Measurements from ENCODE around the gene IREB2. TPM values are rescaled to one million over a fixed set of nuclear protein-coding genes. Genes with fewer than 3 reads are reported as not detected.

IREB2 gene
- total RNA-seq, 1 donor from 2014 or later = 23.5 TPM

DNA sequence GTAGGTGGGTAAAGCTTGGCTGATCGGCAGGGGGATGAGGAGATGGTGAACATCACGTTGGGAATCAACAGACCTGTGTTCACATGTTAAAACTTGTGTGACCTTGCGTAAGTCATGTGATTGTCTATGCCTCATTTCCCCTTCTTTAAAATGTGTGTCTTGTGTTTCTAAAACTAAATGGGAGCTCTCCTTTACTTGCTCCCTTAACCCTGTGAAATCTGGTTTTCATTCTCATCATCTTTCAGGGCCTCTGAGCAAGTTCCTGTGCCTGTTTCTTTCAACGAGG lies 29.7 kb upstream of the IREB2 start:
- H3K4me3 ChIP-seq (ENCODE audit: low read depth, low read length) = no peak overlapping the region
- DNase-seq (ENCODE audit: low read depth) = no peak
- H3K27me3 ChIP-seq (ENCODE audit: control insufficient read depth, insufficient read depth, low read length) = peaks cover 12% of the 10 kb centered on the region
- no peaks in the 10 kb centered on the region for H3K36me3 ChIP-seq (ENCODE audit: control insufficient read depth, insufficient read depth, low read length)
- TF ChIP-seq, protein P1, sequence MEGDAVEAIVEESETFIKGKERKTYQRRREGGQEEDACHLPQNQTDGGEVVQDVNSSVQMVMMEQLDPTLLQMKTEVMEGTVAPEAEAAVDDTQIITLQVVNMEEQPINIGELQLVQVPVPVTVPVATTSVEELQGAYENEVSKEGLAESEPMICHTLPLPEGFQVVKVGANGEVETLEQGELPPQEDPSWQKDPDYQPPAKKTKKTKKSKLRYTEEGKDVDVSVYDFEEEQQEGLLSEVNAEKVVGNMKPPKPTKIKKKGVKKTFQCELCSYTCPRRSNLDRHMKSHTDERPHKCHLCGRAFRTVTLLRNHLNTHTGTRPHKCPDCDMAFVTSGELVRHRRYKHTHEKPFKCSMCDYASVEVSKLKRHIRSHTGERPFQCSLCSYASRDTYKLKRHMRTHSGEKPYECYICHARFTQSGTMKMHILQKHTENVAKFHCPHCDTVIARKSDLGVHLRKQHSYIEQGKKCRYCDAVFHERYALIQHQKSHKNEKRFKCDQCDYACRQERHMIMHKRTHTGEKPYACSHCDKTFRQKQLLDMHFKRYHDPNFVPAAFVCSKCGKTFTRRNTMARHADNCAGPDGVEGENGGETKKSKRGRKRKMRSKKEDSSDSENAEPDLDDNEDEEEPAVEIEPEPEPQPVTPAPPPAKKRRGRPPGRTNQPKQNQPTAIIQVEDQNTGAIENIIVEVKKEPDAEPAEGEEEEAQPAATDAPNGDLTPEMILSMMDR (IDR thresholded peaks at IDR 0.05; ENCODE audit: insufficient read depth, low read length, poor library complexity, severe bottlenecking) = no peak

DNA sequence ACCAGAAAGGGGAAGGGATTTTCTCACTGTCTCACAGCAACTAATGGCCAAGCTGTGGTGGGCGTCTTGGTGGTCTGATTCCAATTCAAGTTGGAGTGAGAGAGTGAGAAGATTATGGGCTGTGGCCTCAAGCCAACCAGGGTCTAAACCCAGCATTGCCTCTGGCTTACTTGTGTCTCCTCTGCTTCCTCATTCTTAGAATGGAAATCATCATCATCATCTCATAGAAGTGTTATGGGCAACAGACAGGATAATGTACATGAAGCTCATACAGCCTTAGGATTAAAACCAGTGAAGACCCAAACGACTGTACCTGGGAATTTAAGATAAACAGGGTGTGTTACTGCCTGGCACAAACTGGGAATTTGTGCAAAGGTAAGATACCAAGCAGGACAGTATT lies 29.1 kb upstream of the IREB2 start:
- no peak overlapping the region for H3K4me3 ChIP-seq (ENCODE audit: low read depth, low read length)
- H3K27me3 ChIP-seq (ENCODE audit: control insufficient read depth, insufficient read depth, low read length) = peaks cover 12% of the 10 kb centered on the region
- no peak for DNase-seq (ENCODE audit: low read depth)
- no peaks in the 10 kb centered on the region for H3K36me3 ChIP-seq (ENCODE audit: control insufficient read depth, insufficient read depth, low read length)
- TF ChIP-seq, protein P1 (IDR thresholded peaks at IDR 0.05; ENCODE audit: insufficient read depth, low read length, poor library complexity, severe bottlenecking) = no peak

DNA sequence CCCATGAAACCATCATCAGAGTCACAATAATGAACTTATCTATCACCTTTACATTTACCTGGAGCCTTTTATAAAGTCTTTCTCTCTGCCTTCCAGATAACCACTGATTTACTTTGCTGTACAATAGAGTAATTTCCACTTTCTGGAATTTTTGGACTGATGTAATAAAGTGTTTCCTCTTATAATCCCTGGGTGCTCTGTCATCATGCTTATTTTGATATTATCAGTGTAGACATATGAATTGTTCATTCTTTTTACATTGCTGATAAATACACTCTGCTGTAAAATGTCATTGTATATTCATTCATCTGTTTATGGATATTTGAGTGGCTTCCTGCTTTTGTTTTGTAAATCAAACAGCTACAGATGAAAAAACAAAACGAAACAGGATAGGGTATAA lies 27.0 kb upstream of the IREB2 start:
- TF ChIP-seq, protein P1 (IDR thresholded peaks at IDR 0.05; ENCODE audit: insufficient read depth, low read length, poor library complexity, severe bottlenecking) = no peak
- H3K27me3 ChIP-seq (ENCODE audit: control insufficient read depth, insufficient read depth, low read length) = peaks cover 6% of the 10 kb centered on the region
- no peak for DNase-seq (ENCODE audit: low read depth)
- no peaks in the 10 kb centered on the region for H3K36me3 ChIP-seq (ENCODE audit: control insufficient read depth, insufficient read depth, low read length)
- no peak overlapping the region for H3K4me3 ChIP-seq (ENCODE audit: low read depth, low read length)

DNA sequence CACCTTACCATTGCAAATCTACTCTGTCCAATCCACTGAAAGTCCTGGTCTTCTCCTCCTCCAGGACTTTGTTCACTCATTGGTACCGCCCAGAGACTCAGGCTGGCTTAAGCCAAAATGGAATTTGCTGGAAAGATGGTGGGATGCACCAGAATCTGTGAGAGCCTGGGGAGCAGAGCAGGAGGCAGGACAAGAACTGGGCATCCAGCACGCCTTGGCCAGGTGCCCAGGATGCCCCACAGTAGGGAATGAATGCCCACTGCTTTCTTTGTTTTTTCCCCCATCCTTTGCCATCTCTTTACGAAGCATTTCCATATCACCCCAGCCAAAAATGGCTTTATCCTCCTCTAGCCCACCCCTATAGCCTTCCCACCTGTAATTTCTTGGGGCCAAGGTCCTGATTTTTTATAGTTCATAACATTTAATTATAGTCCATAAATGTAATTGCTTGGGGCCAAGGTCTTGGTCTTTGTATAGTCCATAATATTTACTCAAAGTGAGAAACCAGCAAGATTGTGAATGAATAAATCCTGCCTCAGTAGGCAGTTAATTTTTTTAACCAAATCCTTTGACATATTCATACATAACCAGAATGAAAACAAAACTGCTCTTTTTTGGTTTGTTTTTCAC lies 23.3 kb upstream of the IREB2 start:
- no peak for DNase-seq (ENCODE audit: low read depth)
- TF ChIP-seq, protein P1 (IDR thresholded peaks at IDR 0.05; ENCODE audit: insufficient read depth, low read length, poor library complexity, severe bottlenecking) = no peak
- peaks cover 9% of the 10 kb centered on the region for H3K27me3 ChIP-seq (ENCODE audit: control insufficient read depth, insufficient read depth, low read length)
- no peaks in the 10 kb centered on the region for H3K36me3 ChIP-seq (ENCODE audit: control insufficient read depth, insufficient read depth, low read length)
- no peak overlapping the region for H3K4me3 ChIP-seq (ENCODE audit: low read depth, low read length)

DNA sequence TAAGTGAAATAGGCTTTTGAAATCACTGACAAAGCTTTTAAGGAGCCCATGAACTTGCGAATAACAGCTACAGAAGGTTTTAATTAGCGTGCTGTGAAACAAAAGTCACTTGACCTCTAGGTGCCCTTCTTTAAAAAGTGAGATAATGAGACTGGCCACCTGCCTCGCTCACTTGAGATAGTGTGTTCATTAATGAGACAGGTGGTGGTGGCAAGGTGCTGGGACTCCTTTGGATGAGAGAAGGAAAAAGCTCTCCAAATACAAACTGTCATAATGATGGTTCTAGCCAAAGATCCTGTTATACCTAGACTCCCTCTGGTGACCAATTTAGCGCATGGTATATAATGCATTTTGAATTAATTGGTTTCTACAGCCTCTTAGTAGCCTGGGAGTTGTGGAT lies 22.7 kb upstream of the IREB2 start:
- Histone ChIP-seq H3K27me3 (ENCODE audit: control insufficient read depth, insufficient read depth, low read length) (peaks cover 9% of the 10 kb centered on the region), H3K36me3 (ENCODE audit: control insufficient read depth, insufficient read depth, low read length) (no peaks in the 10 kb centered on the region), H3K4me3 (ENCODE audit: low read depth, low read length) (no peak overlapping the region)
- no peak for DNase-seq (ENCODE audit: low read depth)
- TF ChIP-seq, protein P1 (IDR thresholded peaks at IDR 0.05; ENCODE audit: insufficient read depth, low read length, poor library complexity, severe bottlenecking) = peak; percentile 17

Data from kidney epithelial cell (primary cell).